AG09319 (cell line): Measurements from ENCODE around the gene ANKRD6.

Experiments used
- DNase-seq: peaks from one replicate; pipeline ENCODE4 v3.0.0-alpha.2; 2010; ENCODE audit warnings: low read depth; ENCODE audit errors: extremely low read depth
- CTCF ChIP-seq: IDR thresholded peaks from 2 replicates; pipeline ENCODE4 v1.5.1; 2011; ENCODE audit warnings: low read depth, mild to moderate bottlenecking, inconsistent platforms, low read length, moderate library complexity

The ANKRD6 gene

GRCh38 chr6:89644864-89645263 is 211.9 kb downstream of the ANKRD6 start:
- no peak for TF ChIP-seq CTCF
- DNase-seq, result no peak

GRCh38 chr6:89649682-89650081 is 216.7 kb downstream of the ANKRD6 start:
- TF ChIP-seq CTCF, result no peak
- DNase-seq, result no peak

- TF ChIP-seq CTCF, result no peak
Observed at GRCh38 chr6:89650579-89650978, 217.6 kb downstream of the ANKRD6 start.

GRCh38 chr6:89655122-89655521 is 222.2 kb downstream of the ANKRD6 start:
- TF ChIP-seq CTCF, result no peak
- no peak for DNase-seq

More at GRCh38 chr6:89650579-89650978, 217.6 kb downstream of the ANKRD6 start:
- DNase-seq, result no peak

- TF ChIP-seq CTCF, result no peak
- DNase-seq, result no peak
Observed at GRCh38 chr6:89657445-89658158, 224.7 kb downstream of the ANKRD6 start.

- no peak for DNase-seq
- no peak for TF ChIP-seq CTCF
Observed at GRCh38 chr6:89660981-89661380, 228.0 kb downstream of the ANKRD6 start.

- no peak for DNase-seq
- TF ChIP-seq CTCF, result no peak
Observed at GRCh38 chr6:89661559-89661958, 228.6 kb downstream of the ANKRD6 start.
